Measurements from ENCODE around the gene ADGRL4.

DNA sequence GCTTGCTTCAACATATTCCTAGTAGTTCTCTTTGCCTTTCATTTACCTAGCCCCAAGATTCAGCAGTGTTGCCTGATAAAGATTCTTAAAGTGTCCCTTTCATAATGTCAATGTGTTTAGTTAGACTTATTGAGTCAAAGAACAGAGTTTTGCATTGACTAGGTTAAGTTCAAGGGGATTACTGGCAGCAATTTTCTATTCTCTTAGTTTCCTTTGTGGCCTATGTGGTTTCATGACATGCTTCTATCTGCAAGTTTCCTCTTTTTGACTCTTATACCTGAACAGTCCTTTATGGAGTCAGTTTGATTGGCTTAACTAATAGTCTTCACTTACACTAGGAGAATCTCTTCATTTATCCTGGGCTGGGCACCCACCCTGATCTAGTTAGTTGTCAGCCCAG, 151.3 kb downstream of the ADGRL4 start:
- TF ChIP-seq POLR2A (IDR thresholded peaks at IDR 0.05): no peak
- TF ChIP-seq, protein P1, sequence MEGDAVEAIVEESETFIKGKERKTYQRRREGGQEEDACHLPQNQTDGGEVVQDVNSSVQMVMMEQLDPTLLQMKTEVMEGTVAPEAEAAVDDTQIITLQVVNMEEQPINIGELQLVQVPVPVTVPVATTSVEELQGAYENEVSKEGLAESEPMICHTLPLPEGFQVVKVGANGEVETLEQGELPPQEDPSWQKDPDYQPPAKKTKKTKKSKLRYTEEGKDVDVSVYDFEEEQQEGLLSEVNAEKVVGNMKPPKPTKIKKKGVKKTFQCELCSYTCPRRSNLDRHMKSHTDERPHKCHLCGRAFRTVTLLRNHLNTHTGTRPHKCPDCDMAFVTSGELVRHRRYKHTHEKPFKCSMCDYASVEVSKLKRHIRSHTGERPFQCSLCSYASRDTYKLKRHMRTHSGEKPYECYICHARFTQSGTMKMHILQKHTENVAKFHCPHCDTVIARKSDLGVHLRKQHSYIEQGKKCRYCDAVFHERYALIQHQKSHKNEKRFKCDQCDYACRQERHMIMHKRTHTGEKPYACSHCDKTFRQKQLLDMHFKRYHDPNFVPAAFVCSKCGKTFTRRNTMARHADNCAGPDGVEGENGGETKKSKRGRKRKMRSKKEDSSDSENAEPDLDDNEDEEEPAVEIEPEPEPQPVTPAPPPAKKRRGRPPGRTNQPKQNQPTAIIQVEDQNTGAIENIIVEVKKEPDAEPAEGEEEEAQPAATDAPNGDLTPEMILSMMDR (IDR thresholded peaks at IDR 0.05): no peak
